GM18858 (cell line): ENCODE results near the gene TGIF2.
"Not testable (repeated sequence)": the region's sequence is repeated elsewhere in the genome, so short reads cannot be mapped to it uniquely, and the experiment has no call there.

Source experiments
- ATAC-seq: cut with Tn5 transposase; IDR thresholded peaks from one replicate; pipeline ENCODE4 v1.9.1; 2021; ENCODE audit not compliant: unreplicated experiment

Gene TGIF2

GRCh38 chr20:36611625-36612024, 38.2 kb downstream of the TGIF2 start:
- ATAC-seq = no peak

GRCh38 chr20:36613974-36614373, 40.6 kb downstream of the TGIF2 start:
- no peak for ATAC-seq

GRCh38 chr20:36614781-36615557, 41.6 kb downstream of the TGIF2 start:
- ATAC-seq = no peak

GRCh38 chr20:36620917-36621316, 47.5 kb downstream of the TGIF2 start:
- ATAC-seq = no peak

- ATAC-seq = no peak
Observed at GRCh38 chr20:36623444-36623843, 50.0 kb downstream of the TGIF2 start.

- ATAC-seq = no peak
Observed at GRCh38 chr20:36624068-36624943, 50.9 kb downstream of the TGIF2 start.

- ATAC-seq = no peak
Observed at GRCh38 chr20:36624944-36625324, 51.5 kb downstream of the TGIF2 start.

- no peak for ATAC-seq
Observed at GRCh38 chr20:36628076-36628475, 54.7 kb downstream of the TGIF2 start.

GRCh38 chr20:36629719-36630681, 56.6 kb downstream of the TGIF2 start:
- peak; percentile 46 for ATAC-seq

- ATAC-seq = no peak
Observed at GRCh38 chr20:36631646-36632045, 58.2 kb downstream of the TGIF2 start.

- ATAC-seq = no peak
Observed at GRCh38 chr20:36632147-36632486, 58.7 kb downstream of the TGIF2 start.

GRCh38 chr20:36632487-36633284, 59.3 kb downstream of the TGIF2 start:
- no peak for ATAC-seq

GRCh38 chr20:36633285-36633772, 59.9 kb downstream of the TGIF2 start:
- ATAC-seq = no peak

GRCh38 chr20:36634342-36634741, 60.9 kb downstream of the TGIF2 start:
- no peak for ATAC-seq

- not testable (repeated sequence) for ATAC-seq
Observed at GRCh38 chr20:36638876-36639400, 65.5 kb downstream of the TGIF2 start.

- ATAC-seq = no peak
Observed at GRCh38 chr20:36641506-36641843, 68.1 kb downstream of the TGIF2 start.

GRCh38 chr20:36642136-36642535, 68.7 kb downstream of the TGIF2 start:
- no peak for ATAC-seq
